GM10266 (cell line): Measurements from ENCODE around the gene SIVA1.

Source experiments
- DNase-seq: peaks from one replicate; pipeline ENCODE4 v3.0.0; 2012; ENCODE audit errors: extremely low spot score
- CTCF ChIP-seq: IDR thresholded peaks from 2 replicates; pipeline ENCODE4 v1.5.1; 2012; ENCODE audit warnings: mild to moderate bottlenecking, low read depth; ENCODE audit not compliant: control insufficient read depth, insufficient read depth; ENCODE audit errors: missing control alignments

The SIVA1 gene

GRCh38 chr14:104770851-104771272 lies 17.9 kb downstream of the SIVA1 start:
- DNase-seq: no peak

GRCh38 chr14:104771374-104771773 lies 18.4 kb downstream of the SIVA1 start:
- TF ChIP-seq CTCF: no peak

More at GRCh38 chr14:104770851-104771272, 17.9 kb downstream of the SIVA1 start:
- TF ChIP-seq CTCF: peak; percentile 25

GRCh38 chr14:104771918-104772706 lies 19.2 kb downstream of the SIVA1 start:
- DNase-seq: no peak
- TF ChIP-seq CTCF: no peak

More at GRCh38 chr14:104771374-104771773, 18.4 kb downstream of the SIVA1 start:
- DNase-seq: no peak

- TF ChIP-seq CTCF: no peak
- DNase-seq: no peak
Observed at GRCh38 chr14:104772707-104773504, 20.0 kb downstream of the SIVA1 start.

GRCh38 chr14:104773505-104774452 lies 20.8 kb downstream of the SIVA1 start:
- no peak for DNase-seq
- TF ChIP-seq CTCF: no peak

- no peak for TF ChIP-seq CTCF
- no peak for DNase-seq
Observed at GRCh38 chr14:104774453-104775072, 21.6 kb downstream of the SIVA1 start.
